HG03025 (cell line): ENCODE results near the gene MOGAT3.

Source experiments
- ATAC-seq: cut with Tn5 transposase; IDR thresholded peaks from one replicate; pipeline ENCODE4 v1.9.1; 2021; ENCODE audit warnings: mild to moderate bottlenecking, moderate library complexity; ENCODE audit not compliant: unreplicated experiment, low FRiP score

MOGAT3 gene

DNA sequence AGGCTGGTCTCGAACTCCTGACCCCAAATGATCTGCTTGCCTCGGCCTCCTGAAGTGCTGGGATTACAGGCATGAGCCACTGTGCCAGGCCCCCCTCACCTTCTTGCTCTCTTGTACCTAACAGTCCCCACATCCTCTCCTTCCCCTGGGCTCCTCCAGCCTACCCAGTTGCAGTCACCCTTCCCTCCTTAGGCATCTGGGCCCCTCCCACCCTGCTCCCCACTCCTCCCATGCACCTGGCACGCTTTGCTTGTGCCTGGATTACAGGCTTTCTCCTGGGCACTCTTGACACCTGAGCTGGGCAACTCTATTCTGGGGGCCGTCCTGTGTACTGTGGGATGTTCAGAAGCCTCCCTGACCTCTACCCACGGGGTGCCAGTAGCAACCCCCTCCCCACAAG is 33.8 kb upstream of the MOGAT3 start:
- no peak for ATAC-seq

DNA sequence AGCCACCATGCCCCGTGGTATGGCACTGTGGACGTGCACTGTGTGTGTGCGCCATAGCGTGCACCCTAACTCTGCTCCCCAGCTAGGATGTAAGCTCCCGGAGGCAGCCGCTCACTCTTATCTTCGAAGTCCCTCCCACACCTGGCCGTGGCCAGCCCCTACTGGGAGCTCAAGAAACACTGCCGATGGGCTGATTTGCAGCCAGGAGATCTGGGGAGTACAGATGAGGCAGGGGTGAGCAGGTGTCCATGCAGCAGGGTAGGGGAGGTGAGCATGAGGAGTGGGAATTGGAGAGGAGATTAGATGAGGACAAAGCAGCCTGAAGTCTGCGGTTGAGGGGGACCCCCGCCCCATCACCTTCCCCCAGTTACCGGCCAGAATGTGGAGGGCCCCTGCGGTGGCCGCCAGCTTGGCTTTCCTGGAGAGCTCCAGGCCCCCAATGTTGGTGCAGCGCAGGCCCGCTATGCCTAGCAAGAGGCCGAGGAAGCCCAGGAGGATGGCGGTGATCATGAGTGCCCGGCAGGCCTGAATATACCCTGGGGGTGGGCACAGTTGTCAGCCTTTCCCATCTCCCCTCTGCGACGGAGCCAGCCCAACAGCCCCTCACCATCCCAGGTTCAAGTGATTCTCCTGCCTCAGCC is 33.2 kb upstream of the MOGAT3 start:
- no peak for ATAC-seq

DNA sequence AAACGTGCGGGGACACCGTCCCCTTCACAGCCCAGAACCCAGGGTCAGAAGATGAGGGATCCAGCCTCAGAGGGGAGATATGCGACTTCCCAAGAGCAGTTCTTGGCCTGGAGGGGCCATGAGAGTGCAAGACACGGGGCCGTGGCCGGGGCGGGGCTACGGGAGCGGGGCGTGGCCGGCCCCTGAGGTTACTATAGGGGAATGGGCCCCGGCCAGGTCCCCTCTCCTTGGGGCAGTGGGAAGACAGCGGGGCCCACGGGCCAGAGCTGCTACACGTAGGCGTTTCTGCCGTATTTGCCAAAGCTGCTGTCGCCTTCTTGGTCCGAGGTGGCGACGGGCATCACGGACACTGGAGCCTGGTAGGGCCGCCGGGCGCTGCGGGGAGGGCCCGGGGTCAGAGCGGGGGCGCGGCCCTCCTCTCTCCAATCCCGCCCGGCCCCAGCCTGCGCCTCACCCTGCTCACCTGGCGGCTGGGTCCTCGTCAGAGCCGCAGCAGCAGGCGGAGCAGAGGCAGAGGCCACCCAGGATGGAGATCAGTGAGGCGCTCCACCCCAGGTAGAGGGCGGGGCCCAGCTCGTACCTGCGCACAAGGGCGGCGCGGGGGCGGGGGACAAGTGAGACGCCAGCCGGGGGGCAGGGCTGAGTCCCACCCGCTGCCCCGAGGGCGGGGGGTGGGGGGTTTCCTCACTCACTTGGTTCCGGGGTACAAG is 31.5 kb upstream of the MOGAT3 start:
- no peak for ATAC-seq

DNA sequence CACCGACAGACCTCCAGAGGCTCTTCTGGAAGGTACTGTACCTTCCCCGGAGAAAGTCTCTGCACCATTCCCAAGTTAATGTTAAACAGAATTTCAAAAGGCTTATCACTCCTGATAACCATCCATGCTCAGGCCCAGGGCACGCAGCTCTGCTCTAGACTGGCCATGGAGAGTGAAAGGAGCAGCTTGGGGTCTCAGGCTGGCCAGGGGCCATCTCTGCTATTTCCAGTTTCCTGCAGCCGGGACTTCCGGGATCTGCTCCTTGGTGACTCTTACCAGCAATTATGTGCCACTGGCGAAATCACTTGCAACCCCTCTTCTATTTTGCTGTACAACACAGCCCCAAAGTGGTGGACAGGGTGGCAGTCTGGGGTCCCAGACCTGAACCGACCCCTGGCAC is 30.8 kb upstream of the MOGAT3 start:
- no peak for ATAC-seq

DNA sequence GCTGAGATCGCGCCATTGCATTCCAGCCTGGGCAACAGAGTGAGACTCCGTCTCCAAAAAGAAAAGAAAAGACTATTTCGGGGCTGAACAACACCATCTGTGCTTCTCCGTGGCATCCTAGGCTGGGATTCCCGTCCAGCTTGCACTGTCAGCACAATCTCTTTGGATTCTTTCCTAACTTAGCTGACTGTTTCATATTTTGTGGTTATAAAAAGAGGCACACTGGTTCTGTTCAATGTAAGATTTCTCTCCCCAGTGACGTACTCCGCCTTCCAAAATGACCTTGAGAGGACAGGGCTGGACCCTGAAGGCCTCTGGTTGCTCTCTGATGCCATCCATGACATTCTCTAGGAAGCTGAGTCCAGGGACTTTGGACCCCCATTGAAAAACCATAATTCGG is 25.9 kb upstream of the MOGAT3 start:
- ATAC-seq, result no peak

DNA sequence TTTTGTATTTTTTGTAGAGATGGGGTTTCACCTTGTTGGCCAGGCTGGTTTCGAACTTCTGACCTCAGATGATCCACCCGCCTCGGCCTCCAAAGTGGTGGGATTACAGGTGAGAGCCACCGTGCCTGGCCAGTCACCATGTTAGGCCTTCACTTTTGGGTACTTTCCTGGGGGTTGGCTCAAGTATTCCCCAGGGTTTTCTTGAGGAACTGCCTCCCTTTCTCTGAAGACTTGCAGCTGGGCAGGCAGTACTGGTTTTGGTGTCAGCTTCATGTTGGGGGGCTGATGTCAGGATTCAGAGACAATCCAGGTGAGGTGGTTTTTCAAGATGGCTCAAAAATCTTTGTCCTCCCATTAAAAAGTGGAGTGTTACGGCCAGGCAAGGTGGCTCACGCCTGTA is 24.8 kb upstream of the MOGAT3 start:
- no peak for ATAC-seq

DNA sequence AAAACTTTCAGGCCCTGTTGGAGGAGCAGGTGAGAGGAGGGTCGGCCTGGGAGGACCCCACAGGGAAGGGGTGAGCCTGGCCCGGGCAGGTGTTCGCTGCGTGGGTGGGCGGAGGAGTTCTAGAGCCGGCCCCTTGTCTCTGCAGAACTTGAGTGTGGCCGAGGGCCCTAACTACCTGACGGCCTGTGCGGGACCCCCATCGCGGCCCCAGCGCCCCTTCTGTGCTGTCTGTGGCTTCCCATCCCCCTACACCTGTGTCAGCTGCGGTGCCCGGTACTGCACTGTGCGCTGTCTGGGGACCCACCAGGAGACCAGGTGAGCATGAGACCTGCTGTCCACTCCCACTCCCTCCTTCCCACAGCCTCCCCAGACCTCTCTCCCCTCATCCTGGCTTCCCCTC is 22.7 kb upstream of the MOGAT3 start:
- no peak for ATAC-seq

DNA sequence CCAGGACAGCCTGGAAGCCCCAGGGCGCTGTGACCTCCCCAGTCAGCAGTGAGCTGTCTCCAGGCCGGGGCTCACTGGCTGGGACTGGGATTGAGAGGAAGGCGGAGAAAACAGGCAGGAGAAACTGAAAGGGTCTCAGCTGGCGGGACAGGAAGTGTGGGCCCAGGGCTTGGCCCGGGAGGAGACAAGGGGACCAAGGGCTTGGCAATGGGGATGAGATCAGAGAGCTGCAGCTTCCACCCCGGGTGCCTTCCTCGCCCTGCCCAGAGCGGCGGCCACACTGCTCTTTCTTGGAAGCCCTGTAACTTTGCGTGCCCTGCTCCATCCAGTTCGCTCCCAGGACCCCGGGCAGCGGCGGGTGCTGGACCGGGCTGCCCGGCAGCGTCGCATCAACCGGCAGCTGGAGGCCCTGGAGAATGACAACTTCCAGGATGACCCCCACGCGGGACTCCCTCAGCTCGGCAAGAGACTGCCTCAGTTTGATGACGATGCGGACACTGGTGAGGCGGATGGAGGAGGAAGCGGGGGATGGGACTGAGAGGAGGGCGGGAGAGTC is 21.5 kb upstream of the MOGAT3 start:
- ATAC-seq, result no peak

DNA sequence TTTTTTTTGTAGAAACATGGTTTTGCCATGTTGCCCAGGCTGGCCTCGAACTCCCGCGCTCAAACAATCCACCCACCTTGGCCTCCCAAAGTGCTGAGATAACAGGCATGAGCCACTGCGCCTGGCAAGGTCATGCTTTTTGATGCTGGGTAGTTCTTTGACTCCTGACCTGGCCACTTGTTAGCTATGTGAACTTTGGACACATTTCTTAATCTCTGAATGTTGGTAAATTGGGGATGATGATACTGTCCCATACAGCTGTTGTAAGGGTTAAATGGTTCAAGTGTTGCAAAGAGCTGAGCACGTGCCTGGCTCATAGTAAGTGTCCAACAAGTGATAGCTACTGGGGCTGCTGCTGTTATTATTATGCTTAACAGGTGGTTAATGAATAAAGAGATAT is 19.5 kb upstream of the MOGAT3 start:
- no peak for ATAC-seq

DNA sequence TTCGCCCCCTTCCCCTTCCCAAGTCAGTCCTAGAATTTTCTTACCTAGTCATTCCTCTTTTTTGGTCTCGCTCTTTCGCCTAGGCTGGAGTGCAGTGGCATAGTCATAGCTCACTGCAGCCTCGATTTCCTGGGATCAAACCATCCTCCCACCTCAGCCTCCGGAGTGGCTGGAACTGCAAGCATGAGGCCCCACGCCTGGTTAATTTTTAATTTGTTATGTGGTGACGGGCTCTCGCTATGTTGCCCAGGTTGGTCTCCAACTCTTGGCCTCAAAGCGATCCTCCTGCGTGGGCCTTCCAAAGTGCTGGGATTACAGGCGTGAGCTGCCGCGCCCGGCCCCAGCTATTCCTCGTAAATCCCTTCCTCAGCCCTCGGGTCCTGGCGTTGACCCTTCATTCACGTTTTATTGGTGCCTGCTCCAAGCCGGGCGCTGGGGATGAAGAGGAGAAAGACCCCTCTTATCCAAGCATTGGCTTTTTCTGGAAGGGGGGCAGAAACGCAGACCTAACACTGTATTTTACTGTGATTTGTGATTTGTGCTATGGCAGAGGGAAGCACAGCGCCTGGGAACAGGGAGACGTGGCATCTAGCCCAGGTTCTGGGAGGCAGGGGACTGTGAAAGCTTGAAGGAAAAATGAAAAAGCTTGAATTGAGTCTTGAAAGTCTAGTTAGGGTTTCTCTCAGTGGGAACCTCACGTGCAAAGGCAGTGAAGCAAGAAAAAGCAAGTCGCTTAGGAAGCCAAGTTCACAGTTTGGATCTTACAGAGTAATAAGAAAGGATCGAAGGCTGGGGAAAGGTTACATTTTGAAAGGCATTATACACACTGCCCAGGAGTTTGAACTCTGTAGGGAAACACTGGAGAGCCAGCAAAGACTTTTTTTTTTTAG is 17.6 kb upstream of the MOGAT3 start:
- ATAC-seq, result no peak

DNA sequence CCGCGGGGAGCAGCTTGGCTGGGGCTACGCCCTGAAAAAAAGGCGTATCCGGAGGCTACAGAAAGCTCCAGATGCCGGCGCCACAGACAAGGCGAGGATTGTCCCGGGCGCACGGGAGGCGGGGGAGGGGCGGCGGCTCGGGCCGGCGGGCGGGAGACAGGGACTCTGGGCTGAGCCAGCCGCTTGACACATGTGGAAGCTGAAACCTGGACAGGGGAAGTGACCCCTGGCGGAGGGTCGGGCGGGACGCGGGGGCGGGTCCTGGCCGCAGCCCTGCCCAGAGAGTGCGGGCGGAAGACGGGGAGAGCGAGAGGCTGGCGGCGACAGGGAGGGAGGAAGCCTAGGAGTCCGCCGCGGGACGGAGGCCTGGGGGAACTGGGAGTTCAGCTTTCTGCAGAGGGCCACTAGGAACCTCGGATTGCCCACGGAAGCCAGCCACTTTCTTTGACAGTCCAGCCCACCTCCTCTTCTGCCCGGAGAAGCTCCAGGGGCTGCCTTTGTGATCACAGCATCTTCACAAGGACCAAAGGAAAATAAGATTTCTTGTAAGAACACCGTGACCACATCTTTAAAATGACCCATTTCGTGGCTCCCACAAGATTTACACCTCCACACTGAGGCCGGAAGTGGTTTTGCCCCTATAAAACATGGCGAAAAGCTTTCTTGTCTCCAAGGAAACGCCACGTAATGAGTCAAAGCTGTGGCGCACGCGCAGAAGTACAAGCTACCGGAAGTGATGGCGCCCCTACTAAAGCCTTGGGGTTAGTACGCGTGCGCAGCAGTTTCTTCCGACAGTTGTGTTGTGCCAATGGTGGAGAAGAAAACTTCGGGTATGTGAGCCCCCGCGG is 16.8 kb upstream of the MOGAT3 start, which contains the start of the genes PLOD3 and ZNHIT1:
Gene PLOD3, minus strand, starts transcription at position 194 of the 848 bp plus-strand sequence. CDS start 307 bp downstream, outside the sequence.
Gene ZNHIT1, plus strand, starts transcription at position 778 of the 848 bp plus-strand sequence. Its CDS starts 31 bp downstream, at position 809.
- peak; percentile 69 for ATAC-seq

DNA sequence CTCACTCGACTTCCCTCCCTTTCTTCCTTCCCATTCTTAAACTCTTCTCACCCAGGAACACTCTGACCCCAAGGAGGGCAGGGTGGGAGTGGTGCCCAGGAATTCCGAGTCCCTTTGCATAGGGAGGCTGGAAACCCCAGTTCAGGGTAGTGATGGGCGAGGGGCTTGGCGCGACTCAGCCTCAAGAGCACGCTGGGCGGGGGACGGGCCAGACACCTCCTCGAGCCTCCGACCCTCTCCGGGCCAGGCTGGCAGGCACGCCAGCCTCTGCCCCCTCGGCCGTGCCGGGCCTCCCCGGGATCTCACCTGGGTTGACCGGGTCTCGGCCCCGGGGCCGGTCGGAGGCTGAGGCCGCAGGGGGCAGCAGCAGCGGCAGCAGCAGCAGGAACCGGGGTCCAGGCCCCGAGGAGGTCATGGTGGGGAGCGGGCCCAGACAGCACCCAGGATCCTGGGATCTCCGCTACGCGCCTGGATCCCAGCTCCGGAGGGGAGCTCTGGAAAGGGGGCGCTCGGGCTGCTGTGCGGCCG is 16.1 kb upstream of the MOGAT3 start:
- ATAC-seq, result peak; percentile 14

DNA sequence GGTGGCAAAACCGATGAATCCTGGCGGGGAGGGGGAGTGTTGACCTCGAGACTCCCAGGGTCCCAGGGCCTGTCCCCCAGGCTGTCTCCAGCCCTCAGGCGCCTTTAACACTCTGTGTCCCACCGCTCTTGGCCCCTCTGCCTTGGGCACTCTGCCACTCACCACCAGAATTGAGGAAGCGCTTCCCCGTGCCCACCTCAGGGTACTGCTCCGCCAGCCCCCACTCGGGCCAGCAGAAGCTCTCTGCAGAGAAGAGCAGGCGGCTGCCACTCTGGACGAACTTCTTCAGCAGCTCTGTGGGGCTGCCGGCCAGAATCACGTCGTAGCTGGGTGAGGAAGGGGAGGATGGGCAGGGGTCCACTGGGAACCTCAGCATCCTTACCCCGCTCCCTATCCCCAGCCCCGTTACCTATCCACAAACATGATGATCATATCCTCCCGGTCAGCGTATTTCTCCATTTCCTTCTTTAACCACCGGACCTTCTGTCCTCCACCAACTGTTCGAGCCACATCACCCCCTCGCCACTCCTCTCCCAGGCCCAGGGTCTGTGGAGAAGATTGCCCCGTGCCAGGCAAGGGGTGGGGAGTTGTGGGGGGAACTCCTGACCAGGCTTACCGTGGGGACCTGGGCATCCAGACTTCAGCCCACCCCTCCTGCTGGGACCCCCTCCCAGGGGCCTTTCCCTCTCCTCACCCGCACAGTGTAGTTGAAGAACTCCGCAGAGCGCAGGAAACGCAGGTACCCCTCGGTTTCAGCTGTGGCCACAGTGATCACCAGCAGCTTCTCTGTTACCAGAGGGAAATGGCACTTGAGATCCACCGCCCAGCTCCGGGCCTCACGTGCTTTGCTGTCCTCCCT is 15.4 kb upstream of the MOGAT3 start:
- ATAC-seq, result no peak

DNA sequence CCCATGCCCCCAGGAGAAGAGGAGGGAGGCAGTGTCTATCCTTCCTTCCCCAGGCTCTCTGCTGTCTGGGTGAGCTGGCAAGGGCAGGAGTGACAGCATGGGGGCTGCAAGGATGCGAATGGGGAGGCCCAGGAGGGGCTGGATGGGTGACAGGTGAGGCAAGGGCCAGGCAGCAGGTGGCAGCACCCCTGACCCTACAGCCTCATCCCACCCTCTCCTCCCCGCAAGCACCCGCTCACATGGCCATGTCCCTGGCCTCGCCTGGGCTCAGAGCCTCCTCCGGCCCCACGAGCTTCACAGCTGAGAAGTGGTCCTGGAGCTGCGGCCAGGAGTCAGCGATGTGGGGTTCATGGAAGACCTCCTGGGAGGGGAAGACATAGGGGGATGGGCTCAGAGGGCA is 11.2 kb upstream of the MOGAT3 start:
- no peak for ATAC-seq

DNA sequence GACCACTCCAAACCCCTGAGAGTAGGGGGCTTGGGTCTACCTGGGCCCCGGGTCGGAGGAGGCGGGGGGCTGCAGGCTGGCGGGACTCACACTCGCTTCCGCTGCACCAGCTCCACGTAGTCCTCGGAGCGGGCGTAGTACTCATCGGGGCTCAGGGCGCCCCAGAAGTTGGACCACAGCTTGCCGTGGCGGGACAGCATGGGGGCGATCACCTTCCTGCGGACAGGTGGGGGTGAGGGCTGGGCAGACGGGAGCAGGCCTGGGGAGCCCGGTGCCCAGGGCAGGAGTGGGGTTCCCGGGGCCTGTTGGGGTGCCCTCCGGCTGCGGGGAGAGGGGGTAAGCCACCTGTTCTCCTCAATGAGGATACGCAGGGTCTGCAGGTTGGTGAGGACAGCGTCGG is 10.7 kb upstream of the MOGAT3 start:
- no peak for ATAC-seq

DNA sequence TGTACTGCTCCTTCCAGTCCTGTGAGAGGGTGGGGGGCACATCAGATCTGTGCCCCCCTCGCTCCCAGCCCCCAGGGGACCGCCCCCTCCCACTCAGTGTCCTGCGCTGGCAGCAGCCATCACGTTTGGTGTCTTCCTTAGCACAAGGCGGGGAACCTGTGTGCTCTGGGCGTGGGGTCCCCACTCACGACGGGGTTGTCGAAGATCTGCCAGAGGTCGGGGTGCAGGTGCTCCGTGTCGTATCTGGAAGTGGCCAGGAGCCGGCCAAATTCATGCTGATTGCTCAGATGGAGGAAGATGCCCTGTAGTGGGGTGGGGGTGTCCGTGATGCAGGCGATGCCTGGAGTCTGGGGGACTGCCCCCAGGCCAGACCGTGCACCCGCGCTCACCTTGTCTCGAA is 9.3 kb upstream of the MOGAT3 start:
- ATAC-seq, result no peak

DNA sequence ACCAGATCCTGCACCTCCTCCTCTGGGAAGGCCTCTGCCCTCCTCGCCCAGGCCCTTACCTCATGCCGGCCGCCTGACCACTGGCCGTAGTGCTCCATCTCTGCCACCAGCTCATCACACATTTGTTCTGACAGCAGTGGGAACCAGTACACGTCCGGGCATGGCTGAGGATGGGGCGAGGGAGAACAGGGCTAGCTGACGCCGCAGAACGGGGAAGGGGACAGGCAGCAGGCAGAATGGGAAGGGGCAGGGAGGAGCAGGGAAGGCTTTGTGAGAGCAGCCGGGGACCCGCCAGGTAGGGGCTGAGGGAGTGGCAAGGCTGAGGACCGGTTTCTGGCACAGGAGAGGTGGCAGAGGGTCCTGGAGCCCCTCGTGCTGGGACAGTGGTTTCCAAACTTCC is 8.0 kb upstream of the MOGAT3 start:
- no peak for ATAC-seq

DNA sequence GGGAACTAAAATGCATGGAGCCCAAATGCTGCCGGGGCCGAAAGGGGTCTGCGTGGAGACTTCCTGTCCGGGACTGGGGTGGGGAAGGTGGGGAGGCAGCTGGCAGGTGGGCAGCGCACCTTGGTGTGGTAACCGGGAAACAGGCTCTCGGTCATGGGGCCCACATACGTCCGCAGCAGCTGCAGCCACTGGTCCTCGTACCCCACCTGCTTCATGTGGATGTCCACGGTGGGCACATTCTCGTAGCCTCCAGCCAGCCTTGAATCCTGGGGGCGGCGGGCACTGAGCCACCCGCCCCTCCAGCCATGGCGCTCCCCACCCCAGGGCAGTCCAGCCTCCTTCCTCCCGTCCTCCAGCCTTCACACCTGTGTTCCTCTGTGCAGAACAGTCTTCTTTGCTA is 6.6 kb upstream of the MOGAT3 start:
- no peak for ATAC-seq

DNA sequence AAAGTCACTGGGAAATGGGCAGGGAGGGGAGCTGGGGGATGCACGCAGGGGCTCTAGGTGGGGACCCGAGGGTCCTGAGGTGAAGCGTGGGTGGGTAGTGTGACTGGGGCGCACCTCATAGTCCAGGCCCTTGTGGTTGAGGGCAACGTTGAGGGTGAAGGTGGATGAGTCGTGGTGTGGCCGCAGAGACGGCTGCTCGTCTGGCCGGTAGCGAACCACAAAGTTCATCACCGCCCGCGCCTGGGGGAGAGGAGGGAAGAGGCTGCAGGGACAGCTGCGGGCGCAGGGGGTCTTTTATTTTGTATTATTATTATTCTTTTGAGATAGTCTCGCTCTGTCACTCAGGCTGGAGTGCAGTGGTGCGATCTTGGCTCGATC is 5.8 kb upstream of the MOGAT3 start:
- no peak for ATAC-seq
